Mammary epithelial cell (primary cell): ENCODE results near the gene F9.

ENCODE experiments used
- CTCF ChIP-seq, 2 donors: IDR thresholded peaks in 1 of 2; conservative IDR thresholded peaks in 1 of 2; 2 replicates each; pipeline ENCODE4 v1.5.1; 2011 to 2012; ENCODE audit warnings: inconsistent platforms in 2 of 2, low read length in 2 of 2, mild to moderate bottlenecking in 2 of 2, control low read depth in 1 of 2, low read depth in 1 of 2; ENCODE audit not compliant: insufficient read depth in 1 of 2; ENCODE audit errors: extremely low read depth in 1 of 2
- EZH2 ChIP-seq: IDR thresholded peaks from 2 replicates; pipeline ENCODE4 v1.6.1; 2012; ENCODE audit warnings: low read length, inconsistent platforms, borderline replicate concordance

DNA sequence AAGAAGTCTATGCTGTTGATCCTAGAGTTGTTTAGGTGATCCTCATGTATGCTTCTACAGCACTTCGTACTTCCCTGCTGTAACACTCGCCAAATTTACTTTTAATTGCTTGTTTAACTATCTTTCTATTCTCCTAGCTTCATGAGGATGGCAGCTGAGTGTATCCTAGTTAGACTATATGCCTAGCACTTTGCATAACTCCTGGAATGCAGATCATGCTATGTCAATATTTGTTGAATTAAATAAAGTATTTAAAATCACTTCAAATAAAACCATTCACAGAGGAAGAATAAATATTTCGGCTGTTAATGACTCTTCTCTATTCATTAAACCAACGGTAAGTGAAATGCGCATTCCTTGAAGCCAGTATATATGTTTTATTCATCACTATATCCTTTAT, 55.1 kb downstream of the F9 start:
- TF ChIP-seq CTCF (conservative IDR thresholded peaks at IDR 0.05 in 1 of 2, IDR thresholded peaks at IDR 0.05 in 1 of 2; ENCODE audit: extremely low read depth in 1 of 2, insufficient read depth in 1 of 2, low read depth in 1 of 2, low read length in 2 of 2) (no peak), EZH2 (no peak)
